A673 (cell line): Measurements from ENCODE around the gene FBLN2.

ENCODE experiments used
- EZH2 ChIP-seq: fragments of 200-600 bp; sonication (generic); IDR thresholded peaks from 2 replicates; pipeline ENCODE4 v1.6.1; 2017; ENCODE audit warnings: borderline replicate concordance, low read depth, mild to moderate bottlenecking, mixed read lengths, antibody characterized with exemption, low read length; ENCODE audit not compliant: poor library complexity, severe bottlenecking
- TF ChIP-seq, protein P1 (sequence below): fragments of 300-800, 200-600 bp; sonication (generic); conservative IDR thresholded peaks from 2 replicates; pipeline ENCODE4 v1.5.1; 2017; ENCODE audit warnings: low read depth, mild to moderate bottlenecking, antibody characterized with exemption, low read length, moderate library complexity, mixed read lengths

DNA sequence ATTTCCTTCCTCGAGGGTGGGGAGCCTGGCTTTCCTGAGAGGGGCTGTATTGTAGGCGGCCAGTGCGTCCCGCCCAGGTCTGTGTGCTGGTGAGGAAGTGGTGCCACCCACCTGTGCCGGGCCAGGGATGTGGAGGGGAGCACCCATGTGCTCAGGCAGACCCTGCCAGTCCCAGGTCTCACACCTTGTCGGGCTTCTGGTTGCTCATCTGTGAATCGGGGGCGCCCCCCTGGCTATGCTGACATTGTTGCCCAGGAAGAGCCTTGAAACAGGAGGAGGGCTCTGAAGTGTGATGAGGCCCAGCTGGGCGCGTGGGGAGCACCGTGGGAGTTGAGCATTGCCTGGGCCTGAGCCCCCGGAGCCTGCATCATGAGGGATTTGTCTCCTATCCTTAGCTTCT, 4.8 kb downstream of the FBLN2 start:
- TF ChIP-seq, protein P1, sequence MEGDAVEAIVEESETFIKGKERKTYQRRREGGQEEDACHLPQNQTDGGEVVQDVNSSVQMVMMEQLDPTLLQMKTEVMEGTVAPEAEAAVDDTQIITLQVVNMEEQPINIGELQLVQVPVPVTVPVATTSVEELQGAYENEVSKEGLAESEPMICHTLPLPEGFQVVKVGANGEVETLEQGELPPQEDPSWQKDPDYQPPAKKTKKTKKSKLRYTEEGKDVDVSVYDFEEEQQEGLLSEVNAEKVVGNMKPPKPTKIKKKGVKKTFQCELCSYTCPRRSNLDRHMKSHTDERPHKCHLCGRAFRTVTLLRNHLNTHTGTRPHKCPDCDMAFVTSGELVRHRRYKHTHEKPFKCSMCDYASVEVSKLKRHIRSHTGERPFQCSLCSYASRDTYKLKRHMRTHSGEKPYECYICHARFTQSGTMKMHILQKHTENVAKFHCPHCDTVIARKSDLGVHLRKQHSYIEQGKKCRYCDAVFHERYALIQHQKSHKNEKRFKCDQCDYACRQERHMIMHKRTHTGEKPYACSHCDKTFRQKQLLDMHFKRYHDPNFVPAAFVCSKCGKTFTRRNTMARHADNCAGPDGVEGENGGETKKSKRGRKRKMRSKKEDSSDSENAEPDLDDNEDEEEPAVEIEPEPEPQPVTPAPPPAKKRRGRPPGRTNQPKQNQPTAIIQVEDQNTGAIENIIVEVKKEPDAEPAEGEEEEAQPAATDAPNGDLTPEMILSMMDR, result no peak
- no peak for TF ChIP-seq EZH2
